ENCODE results near the gene TRPV6.

The TRPV6 gene

DNA sequence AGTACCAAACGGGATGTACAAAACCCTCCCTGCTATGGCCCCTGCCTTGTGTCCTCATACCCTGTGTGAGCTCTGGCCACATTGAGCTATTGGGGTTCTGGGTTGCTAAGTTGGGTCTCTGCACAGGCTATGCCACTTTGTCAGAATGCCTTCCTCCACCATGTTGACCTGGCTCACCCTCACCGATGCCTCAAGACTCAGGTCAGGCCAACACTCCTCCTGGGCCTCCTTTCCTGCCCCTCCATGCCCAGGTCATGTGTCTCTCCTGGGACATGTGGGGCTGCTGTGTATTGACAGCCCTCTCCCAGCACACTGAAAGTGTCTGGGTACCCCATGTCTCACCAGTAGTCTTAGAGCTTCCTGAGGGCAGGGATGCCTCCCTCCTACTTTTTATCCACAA lies 33.4 kb upstream of the TRPV6 start:
- TF ChIP-seq ZFP30 (CRISPR knock-in tag; IDR thresholded peaks at IDR 0.05) = no peak
- no peak for TF ChIP-seq ARNTL (CRISPR knock-in tag; IDR thresholded peaks at IDR 0.05; ENCODE audit: borderline replicate concordance, low read depth)
- no peak for TF ChIP-seq BACH2 (CRISPR knock-in tag; IDR thresholded peaks at IDR 0.05; ENCODE audit: borderline replicate concordance)
- no peak for TF ChIP-seq RARB (CRISPR knock-in tag; IDR thresholded peaks at IDR 0.05)
- TF ChIP-seq ZC3H10 (CRISPR knock-in tag; IDR thresholded peaks at IDR 0.05) = no peak
- TF ChIP-seq ISL1 (CRISPR knock-in tag; IDR thresholded peaks at IDR 0.05) = no peak
- TF ChIP-seq SNAI2 (CRISPR knock-in tag; IDR thresholded peaks at IDR 0.05) = no peak
- TF ChIP-seq ZNF565 (CRISPR knock-in tag; conservative IDR thresholded peaks at IDR 0.05; ENCODE audit: low read depth) = no peak
- TF ChIP-seq TCF4 (CRISPR knock-in tag; IDR thresholded peaks at IDR 0.05; ENCODE audit: borderline replicate concordance) = no peak
- no peak for TF ChIP-seq PPARA (CRISPR knock-in tag; IDR thresholded peaks at IDR 0.05; ENCODE audit: borderline replicate concordance)
- TF ChIP-seq, protein P1, sequence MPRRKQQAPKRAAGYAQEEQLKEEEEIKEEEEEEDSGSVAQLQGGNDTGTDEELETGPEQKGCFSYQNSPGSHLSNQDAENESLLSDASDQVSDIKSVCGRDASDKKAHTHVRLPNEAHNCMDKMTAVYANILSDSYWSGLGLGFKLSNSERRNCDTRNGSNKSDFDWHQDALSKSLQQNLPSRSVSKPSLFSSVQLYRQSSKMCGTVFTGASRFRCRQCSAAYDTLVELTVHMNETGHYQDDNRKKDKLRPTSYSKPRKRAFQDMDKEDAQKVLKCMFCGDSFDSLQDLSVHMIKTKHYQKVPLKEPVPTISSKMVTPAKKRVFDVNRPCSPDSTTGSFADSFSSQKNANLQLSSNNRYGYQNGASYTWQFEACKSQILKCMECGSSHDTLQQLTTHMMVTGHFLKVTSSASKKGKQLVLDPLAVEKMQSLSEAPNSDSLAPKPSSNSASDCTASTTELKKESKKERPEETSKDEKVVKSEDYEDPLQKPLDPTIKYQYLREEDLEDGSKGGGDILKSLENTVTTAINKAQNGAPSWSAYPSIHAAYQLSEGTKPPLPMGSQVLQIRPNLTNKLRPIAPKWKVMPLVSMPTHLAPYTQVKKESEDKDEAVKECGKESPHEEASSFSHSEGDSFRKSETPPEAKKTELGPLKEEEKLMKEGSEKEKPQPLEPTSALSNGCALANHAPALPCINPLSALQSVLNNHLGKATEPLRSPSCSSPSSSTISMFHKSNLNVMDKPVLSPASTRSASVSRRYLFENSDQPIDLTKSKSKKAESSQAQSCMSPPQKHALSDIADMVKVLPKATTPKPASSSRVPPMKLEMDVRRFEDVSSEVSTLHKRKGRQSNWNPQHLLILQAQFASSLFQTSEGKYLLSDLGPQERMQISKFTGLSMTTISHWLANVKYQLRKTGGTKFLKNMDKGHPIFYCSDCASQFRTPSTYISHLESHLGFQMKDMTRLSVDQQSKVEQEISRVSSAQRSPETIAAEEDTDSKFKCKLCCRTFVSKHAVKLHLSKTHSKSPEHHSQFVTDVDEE (CRISPR knock-in tag; IDR thresholded peaks at IDR 0.05) = no peak
- TF ChIP-seq, protein P2, sequence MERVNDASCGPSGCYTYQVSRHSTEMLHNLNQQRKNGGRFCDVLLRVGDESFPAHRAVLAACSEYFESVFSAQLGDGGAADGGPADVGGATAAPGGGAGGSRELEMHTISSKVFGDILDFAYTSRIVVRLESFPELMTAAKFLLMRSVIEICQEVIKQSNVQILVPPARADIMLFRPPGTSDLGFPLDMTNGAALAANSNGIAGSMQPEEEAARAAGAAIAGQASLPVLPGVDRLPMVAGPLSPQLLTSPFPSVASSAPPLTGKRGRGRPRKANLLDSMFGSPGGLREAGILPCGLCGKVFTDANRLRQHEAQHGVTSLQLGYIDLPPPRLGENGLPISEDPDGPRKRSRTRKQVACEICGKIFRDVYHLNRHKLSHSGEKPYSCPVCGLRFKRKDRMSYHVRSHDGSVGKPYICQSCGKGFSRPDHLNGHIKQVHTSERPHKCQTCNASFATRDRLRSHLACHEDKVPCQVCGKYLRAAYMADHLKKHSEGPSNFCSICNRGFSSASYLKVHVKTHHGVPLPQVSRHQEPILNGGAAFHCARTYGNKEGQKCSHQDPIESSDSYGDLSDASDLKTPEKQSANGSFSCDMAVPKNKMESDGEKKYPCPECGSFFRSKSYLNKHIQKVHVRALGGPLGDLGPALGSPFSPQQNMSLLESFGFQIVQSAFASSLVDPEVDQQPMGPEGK (CRISPR knock-in tag; IDR thresholded peaks at IDR 0.05; ENCODE audit: borderline replicate concordance) = no peak
- ATAC-seq = no peak

DNA sequence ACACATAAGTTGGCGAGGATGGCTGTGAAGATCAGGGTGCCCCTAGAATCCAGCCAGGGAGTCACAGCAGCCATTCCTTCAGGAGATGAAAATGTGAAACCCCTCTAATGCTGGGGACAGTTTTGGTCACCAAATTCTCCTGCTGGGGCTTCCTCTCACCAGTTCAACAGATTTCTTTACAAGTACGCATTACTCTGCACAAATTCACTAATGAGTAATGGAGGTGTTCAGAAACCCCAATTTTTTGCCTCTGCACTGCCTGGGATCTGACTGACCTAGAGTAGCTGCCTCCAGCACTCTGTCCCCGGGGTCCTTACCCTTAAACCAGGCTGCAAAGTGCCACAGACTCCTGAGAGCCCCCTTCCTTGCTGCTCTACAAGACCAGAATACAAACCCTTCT lies 31.9 kb upstream of the TRPV6 start:
- TF ChIP-seq, protein P2 (CRISPR knock-in tag; IDR thresholded peaks at IDR 0.05; ENCODE audit: borderline replicate concordance) = no peak
- TF ChIP-seq CSDC2 (CRISPR knock-in tag; IDR thresholded peaks at IDR 0.05) = no peak
- TF ChIP-seq, protein P3, sequence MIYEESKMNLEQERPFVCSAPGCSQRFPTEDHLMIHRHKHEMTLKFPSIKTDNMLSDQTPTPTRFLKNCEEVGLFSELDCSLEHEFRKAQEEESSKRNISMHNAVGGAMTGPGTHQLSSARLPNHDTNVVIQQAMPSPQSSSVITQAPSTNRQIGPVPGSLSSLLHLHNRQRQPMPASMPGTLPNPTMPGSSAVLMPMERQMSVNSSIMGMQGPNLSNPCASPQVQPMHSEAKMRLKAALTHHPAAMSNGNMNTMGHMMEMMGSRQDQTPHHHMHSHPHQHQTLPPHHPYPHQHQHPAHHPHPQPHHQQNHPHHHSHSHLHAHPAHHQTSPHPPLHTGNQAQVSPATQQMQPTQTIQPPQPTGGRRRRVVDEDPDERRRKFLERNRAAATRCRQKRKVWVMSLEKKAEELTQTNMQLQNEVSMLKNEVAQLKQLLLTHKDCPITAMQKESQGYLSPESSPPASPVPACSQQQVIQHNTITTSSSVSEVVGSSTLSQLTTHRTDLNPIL (CRISPR knock-in tag; IDR thresholded peaks at IDR 0.05; ENCODE audit: low read depth) = no peak
- TF ChIP-seq ZNF565 (CRISPR knock-in tag; conservative IDR thresholded peaks at IDR 0.05; ENCODE audit: low read depth) = no peak
- TF ChIP-seq OSR1 (CRISPR knock-in tag; IDR thresholded peaks at IDR 0.05) = no peak
- TF ChIP-seq ZFP3 (CRISPR knock-in tag; IDR thresholded peaks at IDR 0.05) = no peak
- TF ChIP-seq TOX (CRISPR knock-in tag; IDR thresholded peaks at IDR 0.05; ENCODE audit: borderline replicate concordance) = no peak
- no peak for TF ChIP-seq RARB (CRISPR knock-in tag; IDR thresholded peaks at IDR 0.05)
- TF ChIP-seq TCF4 (CRISPR knock-in tag; IDR thresholded peaks at IDR 0.05; ENCODE audit: borderline replicate concordance) = no peak
- ATAC-seq = no peak

DNA sequence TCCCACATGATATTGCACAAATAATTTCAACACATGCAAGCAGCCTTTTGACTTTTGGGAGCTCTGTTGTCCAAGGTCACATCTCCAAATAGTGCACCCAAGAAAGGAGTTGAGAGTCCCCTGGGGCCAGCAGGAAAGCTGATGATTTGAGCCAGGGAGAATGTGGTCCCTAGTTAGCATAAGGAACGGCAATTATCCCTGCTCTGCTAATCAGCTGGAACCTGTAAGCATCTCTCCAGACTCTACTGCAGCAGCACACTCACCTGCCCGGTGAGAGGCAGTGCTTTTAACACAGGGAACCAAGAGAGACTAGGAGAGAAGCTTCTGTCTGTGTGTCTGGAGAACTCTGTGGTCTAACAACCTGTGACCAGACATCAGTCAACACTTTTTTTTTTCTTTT lies 31.0 kb upstream of the TRPV6 start:
- no peak for ATAC-seq
- TF ChIP-seq ZNF70 (CRISPR knock-in tag; IDR thresholded peaks at IDR 0.05) (no peak), BACH2 (CRISPR knock-in tag; IDR thresholded peaks at IDR 0.05; ENCODE audit: borderline replicate concordance) (no peak), ISL1 (CRISPR knock-in tag; IDR thresholded peaks at IDR 0.05) (no peak), RARB (CRISPR knock-in tag; IDR thresholded peaks at IDR 0.05) (no peak), TCF4 (CRISPR knock-in tag; IDR thresholded peaks at IDR 0.05; ENCODE audit: borderline replicate concordance) (no peak), ZC3H10 (CRISPR knock-in tag; IDR thresholded peaks at IDR 0.05) (no peak), ARNTL (CRISPR knock-in tag; IDR thresholded peaks at IDR 0.05; ENCODE audit: borderline replicate concordance, low read depth) (no peak), SNAI2 (CRISPR knock-in tag; IDR thresholded peaks at IDR 0.05) (no peak), CSDC2 (CRISPR knock-in tag; IDR thresholded peaks at IDR 0.05) (no peak), TOX (CRISPR knock-in tag; IDR thresholded peaks at IDR 0.05; ENCODE audit: borderline replicate concordance) (no peak), ZNF565 (CRISPR knock-in tag; conservative IDR thresholded peaks at IDR 0.05; ENCODE audit: low read depth) (no peak)
- TF ChIP-seq, protein P3 (CRISPR knock-in tag; IDR thresholded peaks at IDR 0.05; ENCODE audit: low read depth) = no peak
- TF ChIP-seq, protein P4, sequence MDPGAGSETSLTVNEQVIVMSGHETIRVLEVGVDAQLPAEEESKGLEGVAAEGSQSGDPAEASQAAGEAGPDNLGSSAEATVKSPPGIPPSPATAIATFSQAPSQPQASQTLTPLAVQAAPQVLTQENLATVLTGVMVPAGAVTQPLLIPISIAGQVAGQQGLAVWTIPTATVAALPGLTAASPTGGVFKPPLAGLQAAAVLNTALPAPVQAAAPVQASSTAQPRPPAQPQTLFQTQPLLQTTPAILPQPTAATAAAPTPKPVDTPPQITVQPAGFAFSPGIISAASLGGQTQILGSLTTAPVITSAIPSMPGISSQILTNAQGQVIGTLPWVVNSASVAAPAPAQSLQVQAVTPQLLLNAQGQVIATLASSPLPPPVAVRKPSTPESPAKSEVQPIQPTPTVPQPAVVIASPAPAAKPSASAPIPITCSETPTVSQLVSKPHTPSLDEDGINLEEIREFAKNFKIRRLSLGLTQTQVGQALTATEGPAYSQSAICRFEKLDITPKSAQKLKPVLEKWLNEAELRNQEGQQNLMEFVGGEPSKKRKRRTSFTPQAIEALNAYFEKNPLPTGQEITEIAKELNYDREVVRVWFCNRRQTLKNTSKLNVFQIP (CRISPR knock-in tag; IDR thresholded peaks at IDR 0.05; ENCODE audit: borderline replicate concordance, low read depth) = no peak
- TF ChIP-seq, protein P5, sequence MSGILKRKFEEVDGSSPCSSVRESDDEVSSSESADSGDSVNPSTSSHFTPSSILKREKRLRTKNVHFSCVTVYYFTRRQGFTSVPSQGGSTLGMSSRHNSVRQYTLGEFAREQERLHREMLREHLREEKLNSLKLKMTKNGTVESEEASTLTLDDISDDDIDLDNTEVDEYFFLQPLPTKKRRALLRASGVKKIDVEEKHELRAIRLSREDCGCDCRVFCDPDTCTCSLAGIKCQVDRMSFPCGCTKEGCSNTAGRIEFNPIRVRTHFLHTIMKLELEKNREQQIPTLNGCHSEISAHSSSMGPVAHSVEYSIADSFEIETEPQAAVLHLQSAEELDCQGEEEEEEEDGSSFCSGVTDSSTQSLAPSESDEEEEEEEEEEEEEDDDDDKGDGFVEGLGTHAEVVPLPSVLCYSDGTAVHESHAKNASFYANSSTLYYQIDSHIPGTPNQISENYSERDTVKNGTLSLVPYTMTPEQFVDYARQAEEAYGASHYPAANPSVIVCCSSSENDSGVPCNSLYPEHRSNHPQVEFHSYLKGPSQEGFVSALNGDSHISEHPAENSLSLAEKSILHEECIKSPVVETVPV (CRISPR knock-in tag; IDR thresholded peaks at IDR 0.05) = no peak
- TF ChIP-seq, protein P1 (CRISPR knock-in tag; IDR thresholded peaks at IDR 0.05) = no peak

All from SK-N-SH treated with all-trans-retinoic acid at 6 μM for 48 hours (cell line).